Fibroblast of peridontal ligament (primary cell): ENCODE results near the gene KRTAP10-6.
"Not testable (repeated sequence)": the region's sequence is repeated elsewhere in the genome, so short reads cannot be mapped to it uniquely, and the experiment has no call there.

Experiments
- DNase-seq: peaks from one replicate; pipeline ENCODE4 v3.0.0-alpha.2; 2010; ENCODE audit errors: extremely low read depth

The KRTAP10-6 gene

DNA sequence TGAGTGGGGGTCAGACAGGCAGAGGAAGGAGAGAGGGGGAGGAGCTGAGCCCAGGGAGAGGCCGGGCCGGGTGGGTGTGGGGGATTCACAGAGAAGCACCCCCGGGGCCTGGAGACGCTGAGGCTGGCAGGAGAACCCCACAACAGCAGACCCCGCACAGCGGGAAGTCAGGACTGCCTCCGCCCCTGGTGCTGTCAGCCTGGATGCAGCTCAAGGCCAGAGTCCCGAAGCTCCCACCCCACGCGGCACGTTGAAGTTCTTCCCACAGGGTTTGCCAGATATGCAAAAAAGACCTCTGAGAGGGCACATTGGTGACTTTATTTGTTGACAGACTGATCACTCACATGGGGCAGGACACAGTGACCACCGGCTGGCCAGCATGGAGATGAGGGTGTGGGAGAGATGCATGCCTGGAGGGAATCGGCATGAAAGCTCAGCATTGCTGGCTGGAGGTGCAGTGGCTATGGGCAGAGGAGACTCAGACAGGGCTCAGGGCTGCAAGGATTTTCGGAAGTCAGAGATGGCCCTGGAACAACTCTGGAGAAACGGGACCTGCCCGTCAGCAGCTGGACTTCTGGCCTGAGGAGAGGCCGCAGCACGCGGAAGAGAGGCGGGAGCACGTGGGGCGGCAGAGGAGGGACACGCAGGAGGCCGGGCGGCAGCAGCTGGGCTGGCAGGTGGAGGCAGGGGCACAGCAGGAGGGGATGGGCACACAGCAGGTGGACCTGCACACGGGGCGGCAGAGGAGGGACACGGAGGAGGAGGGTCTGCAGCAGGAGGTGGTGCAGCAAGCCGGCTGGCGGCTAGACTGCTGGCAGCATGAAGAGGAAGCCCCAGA lies 34.6 kb downstream of the KRTAP10-6 start:
- no peak for DNase-seq

- DNase-seq: no peak
These were observed 35.4 kb downstream of the KRTAP10-6 start for GRCh38 chr21:44556879-44557278.

DNA sequence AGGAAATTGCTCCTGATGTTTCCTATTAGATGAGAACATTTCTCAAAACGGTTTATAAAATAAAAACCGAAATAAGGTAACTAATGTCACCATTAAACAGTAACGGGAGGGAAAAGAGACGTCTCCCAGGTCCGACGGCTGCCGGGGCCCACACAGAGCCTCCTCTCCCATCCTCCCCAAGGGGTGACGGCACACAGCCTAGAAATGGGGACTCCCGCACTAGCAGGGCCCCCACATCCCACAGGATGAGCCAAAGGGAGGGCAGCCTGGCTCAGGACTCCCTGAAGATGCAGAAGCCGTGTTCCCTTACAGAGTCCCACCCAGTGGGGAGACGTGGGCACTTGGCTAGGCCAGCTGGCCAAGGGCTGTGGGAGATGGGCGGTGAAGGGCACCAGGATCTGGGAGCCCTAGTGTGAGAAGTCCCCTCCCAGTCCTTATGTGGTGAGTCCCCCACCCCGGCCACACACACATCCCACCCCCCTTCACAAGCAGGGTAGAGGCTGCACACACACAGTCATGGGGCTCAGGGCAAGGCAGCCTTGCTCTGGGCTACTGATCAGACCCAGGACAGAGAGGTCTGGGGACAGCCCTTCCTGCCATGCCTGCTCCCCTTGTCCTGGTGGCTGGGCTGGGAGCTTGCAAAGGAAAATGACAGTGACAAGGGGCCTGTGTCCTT lies 37.0 kb downstream of the KRTAP10-6 start:
- no peak for DNase-seq

- no peak for DNase-seq
These were observed 39.6 kb downstream of the KRTAP10-6 start for GRCh38 chr21:44552681-44553080.

GRCh38 chr21:44552136-44552535 lies 40.2 kb downstream of the KRTAP10-6 start:
- DNase-seq: no peak

DNA sequence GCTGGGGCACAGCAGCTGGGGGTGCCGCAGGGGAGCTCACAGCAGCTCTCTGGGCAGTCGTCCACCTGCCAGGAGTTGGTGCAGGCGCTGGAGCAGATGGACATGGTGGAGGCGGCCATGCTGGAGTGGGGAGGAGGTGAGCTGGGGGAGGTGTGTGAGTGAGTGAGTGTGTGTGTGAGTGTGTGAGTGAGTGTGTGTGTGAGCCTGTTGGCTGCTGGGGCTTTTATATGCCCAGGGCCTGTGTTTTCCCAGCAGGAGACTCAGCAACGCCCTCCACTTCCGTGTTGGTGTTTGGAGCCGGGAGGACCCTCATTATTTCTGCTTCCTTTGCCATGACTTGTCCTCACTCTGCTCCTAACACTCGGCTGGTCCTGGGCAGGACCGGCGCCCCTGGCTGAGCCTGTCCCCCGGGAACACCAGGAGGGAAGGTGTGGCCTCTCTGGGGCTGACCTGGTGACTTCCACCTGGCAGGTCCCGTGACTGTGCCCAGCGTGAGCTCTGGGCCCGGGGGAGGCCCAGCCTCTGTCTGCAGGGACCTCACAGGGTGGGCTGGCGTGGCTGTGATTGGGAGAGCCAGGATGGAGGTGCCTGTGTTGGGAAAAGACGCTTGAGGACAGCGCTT lies 40.9 kb downstream of the KRTAP10-6 start, which contains the start of gene KRTAP10-2:
Gene KRTAP10-2, minus strand, starts transcription at position 166 of the 622 bp plus-strand sequence. Its CDS starts 47 bp downstream, at position 119.
- no peak for DNase-seq

DNA sequence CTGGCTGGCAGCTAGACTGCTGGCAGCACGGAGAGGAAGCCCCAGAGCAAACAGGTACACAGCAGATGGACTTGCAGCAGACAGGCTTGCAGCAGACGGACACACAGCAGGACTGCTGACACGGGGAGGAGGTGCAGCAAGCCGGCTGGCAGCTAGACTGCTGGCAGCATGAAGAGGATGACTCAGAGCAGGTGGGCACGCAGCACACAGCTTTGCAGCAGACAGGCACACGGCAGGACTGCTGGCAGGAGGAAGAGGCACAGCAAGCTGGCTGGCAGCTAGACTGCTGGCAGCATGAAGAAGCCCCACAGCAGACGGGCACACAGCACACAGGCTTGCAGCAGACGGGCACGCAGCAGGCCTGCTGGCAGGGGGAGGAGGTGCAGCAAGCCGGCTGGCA lies 41.5 kb downstream of the KRTAP10-6 start:
- no peak for DNase-seq

DNA sequence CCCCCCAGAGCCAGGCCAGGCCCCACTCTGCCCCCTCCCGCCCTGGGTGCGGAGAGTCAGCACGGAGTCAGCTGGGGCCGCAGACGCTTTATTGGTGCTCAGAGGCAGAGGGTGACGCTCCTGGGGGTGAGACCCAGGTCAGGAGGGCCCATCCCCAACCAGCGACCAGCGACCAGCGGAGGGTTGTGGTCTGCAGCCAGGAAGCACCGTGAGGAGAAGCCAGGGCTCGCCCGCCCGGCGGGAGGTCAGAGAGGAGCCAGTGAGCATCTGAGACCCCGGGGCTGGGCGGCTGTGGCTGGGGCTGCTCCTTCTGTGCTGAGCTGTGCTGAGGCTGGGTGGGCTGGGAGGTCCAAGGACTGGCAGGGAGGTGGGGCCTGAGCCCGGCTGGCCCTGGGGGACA lies 42.0 kb downstream of the KRTAP10-6 start:
- DNase-seq: not testable (repeated sequence)

- DNase-seq: no peak
These were observed 42.6 kb downstream of the KRTAP10-6 start for GRCh38 chr21:44549525-44550211.

- no peak for DNase-seq
These were observed 43.4 kb downstream of the KRTAP10-6 start for GRCh38 chr21:44548922-44549321.

GRCh38 chr21:44548381-44548780 lies 43.9 kb downstream of the KRTAP10-6 start:
- DNase-seq: no peak

GRCh38 chr21:44547656-44548331 lies 44.5 kb downstream of the KRTAP10-6 start:
- DNase-seq: no peak

DNA sequence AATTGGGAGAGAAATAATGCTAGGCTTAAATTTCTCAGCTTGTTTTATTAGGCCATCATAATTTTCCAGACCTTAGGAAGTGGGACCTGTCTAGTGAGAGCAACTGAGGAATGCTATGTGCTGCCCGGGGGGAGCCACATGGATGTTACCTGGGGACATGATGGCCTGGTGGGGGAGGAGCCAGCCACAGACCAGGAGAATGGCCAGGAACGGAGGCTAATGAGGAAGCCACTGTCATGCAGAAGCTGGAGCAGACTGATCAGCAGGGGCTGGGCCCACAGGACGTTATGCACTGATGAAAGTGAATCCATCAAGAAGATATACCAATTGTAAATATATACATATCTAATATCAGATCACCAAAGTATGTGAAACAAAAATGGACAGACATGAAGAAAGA lies 47.7 kb downstream of the KRTAP10-6 start:
- DNase-seq: no peak

GRCh38 chr21:44542716-44543115 lies 49.6 kb downstream of the KRTAP10-6 start:
- no peak for DNase-seq
